Peyer's patch (tissue), 4 donors: ENCODE data around the gene PAPOLG.

Experiments used
- POLR2A ChIP-seq, 2 donors: fragments of 450-650 bp; IDR thresholded peaks; one replicate each; pipeline ENCODE4 v1.5.1; 2017; ENCODE audit warnings: antibody characterized with exemption in 2 of 2, mild to moderate bottlenecking in 2 of 2, moderate library complexity in 2 of 2
- TF ChIP-seq, protein P1 (sequence below), 6 experiments: fragments of 450-650 bp in 4 of 6; fragments of 200-600 bp in 2 of 6; sonication (generic) in 1 of 6; IDR thresholded peaks; one replicate each; pipeline ENCODE4 v1.5.1; 2017 to 2019; ENCODE audit warnings: antibody characterized with exemption in 6 of 6, mild to moderate bottlenecking in 3 of 6, moderate library complexity in 1 of 6

DNA sequence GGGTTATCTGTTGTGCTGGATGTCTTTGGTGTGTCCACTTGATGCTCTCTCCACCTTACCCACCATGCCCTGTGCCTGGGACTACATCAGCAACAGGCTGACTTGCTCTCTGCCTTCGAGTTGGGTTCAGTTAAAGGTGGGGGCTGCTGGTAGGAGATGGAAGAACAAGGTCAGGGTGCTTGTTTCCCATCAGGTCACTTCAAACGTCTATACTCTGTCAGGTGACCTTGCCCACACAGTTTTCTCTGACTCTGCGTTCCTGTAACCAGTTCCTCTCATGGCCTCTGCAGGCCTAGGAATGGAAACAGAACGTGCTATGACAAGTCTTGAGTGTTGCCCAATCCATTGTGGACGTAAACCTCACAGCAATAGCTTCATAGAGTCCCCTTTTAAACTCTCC, 38.4 kb upstream of the PAPOLG start:
- TF ChIP-seq, protein P1, sequence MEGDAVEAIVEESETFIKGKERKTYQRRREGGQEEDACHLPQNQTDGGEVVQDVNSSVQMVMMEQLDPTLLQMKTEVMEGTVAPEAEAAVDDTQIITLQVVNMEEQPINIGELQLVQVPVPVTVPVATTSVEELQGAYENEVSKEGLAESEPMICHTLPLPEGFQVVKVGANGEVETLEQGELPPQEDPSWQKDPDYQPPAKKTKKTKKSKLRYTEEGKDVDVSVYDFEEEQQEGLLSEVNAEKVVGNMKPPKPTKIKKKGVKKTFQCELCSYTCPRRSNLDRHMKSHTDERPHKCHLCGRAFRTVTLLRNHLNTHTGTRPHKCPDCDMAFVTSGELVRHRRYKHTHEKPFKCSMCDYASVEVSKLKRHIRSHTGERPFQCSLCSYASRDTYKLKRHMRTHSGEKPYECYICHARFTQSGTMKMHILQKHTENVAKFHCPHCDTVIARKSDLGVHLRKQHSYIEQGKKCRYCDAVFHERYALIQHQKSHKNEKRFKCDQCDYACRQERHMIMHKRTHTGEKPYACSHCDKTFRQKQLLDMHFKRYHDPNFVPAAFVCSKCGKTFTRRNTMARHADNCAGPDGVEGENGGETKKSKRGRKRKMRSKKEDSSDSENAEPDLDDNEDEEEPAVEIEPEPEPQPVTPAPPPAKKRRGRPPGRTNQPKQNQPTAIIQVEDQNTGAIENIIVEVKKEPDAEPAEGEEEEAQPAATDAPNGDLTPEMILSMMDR (IDR thresholded peaks at IDR 0.05), result no peak
- no peak for TF ChIP-seq POLR2A (IDR thresholded peaks at IDR 0.05)
